Karpas-422 (cell line): ENCODE results near the gene NBPF4. TPM values are rescaled to one million over a fixed set of nuclear protein-coding genes. Genes with fewer than 3 reads are reported as not detected.

ENCODE experiments used
- DNase-seq: peaks from one replicate; pipeline ENCODE4 v3.0.0-alpha.2; 2015
- H2AFZ ChIP-seq: fragments of 200-600 bp; sonication (generic); 2 replicates; pipeline ENCODE4 v1.6.1; 2014; ENCODE audit warnings: antibody characterized with exemption, low read length, mixed read lengths
- H3K27ac ChIP-seq: fragments of 200-600 bp; sonication (generic); 2 replicates; pipeline ENCODE4 v1.5.1; 2014; ENCODE audit warnings: mild to moderate bottlenecking, low read length, moderate library complexity
- H3K27me3 ChIP-seq: fragments of 200-600 bp; sonication (generic); 2 replicates; pipeline ENCODE4 v1.6.1; 2014; ENCODE audit warnings: low read length, mixed read lengths
- H3K36me3 ChIP-seq: fragments of 200-600 bp; sonication (generic); 2 replicates; pipeline ENCODE4 v1.6.1; 2014; ENCODE audit warnings: low read length, mixed read lengths; ENCODE audit not compliant: insufficient read depth
- H3K4me1 ChIP-seq: fragments of 200-600 bp; sonication (generic); 2 replicates; pipeline ENCODE4 v1.6.1; 2014; ENCODE audit warnings: mild to moderate bottlenecking, low read length, mixed read lengths
- H3K4me2 ChIP-seq: fragments of 200-600 bp; sonication (generic); 2 replicates; pipeline ENCODE4 v1.6.1; 2014; ENCODE audit warnings: low read length, low read depth, mild to moderate bottlenecking; ENCODE audit not compliant: poor library complexity, severe bottlenecking
- H3K4me3 ChIP-seq: fragments of 200-600 bp; sonication (generic); 2 replicates; pipeline ENCODE4 v1.5.1; 2014; ENCODE audit warnings: mild to moderate bottlenecking, antibody characterized with exemption, low read length, mixed read lengths
- H3K79me2 ChIP-seq: fragments of 200-600 bp; sonication (generic); 2 replicates; pipeline ENCODE4 v1.6.1; 2014; ENCODE audit warnings: mild to moderate bottlenecking, low read length, mixed read lengths
- H3K9ac ChIP-seq: fragments of 200-600 bp; sonication (generic); 2 replicates; pipeline ENCODE4 v1.6.0; 2014; ENCODE audit warnings: low read length
- H3K9me2 ChIP-seq: fragments of 200-600 bp; sonication (generic), shearing (Covaris generic); replicated peaks from 2 replicates; pipeline ENCODE4 v1.6.0; 2014; ENCODE audit warnings: mild to moderate bottlenecking, low read length, moderate library complexity; ENCODE audit not compliant: insufficient read depth
- H3K9me3 ChIP-seq: fragments of 300-700, 200-600 bp; sonication (generic); 2 replicates; pipeline ENCODE4 v1.6.1; 2014; ENCODE audit warnings: low read length, mixed read lengths
- H4K20me1 ChIP-seq: fragments of 200-600 bp; sonication (generic); 2 replicates; pipeline ENCODE4 v1.6.1; 2014; ENCODE audit warnings: mild to moderate bottlenecking, antibody characterized with exemption, low read length, low read depth; ENCODE audit not compliant: insufficient read depth
- total RNA-seq: library from RNA; depleted of rRNA; stranded (reverse); fragments of >200 nt; shearing (Covaris generic); gene quantifications from 2 replicates; pipeline ENCODE4 v1.2.3, GENCODE V29; 2014; ENCODE audit warnings: low replicate concordance

Gene NBPF4
- total RNA-seq, 1 experiment from 2014 or later, result not detected

- DNase-seq, result peak; percentile 85
- H3K27ac ChIP-seq, result peak overlapping the region; percentile 86
- no peaks in the 10 kb centered on the region for H4K20me1 ChIP-seq
- H3K9ac ChIP-seq, result peak overlapping the region; percentile 96
- peak overlapping the region; percentile 57 for H2AFZ ChIP-seq
- peak overlapping the region; percentile 85 for H3K4me2 ChIP-seq
- no peaks in the 10 kb centered on the region for H3K9me3 ChIP-seq
- peak overlapping the region; percentile 98 for H3K4me3 ChIP-seq
- H3K36me3 ChIP-seq, result 0 out of 2 replicates have a peak, but pooled peaks cover 5% of the 10 kb centered on the region
- no peaks in the 10 kb centered on the region for H3K9me2 ChIP-seq
- peaks cover 38% of the 10 kb centered on the region for H3K4me1 ChIP-seq
- no peaks in the 10 kb centered on the region for H3K27me3 ChIP-seq
- peaks cover 43% of the 10 kb centered on the region for H3K79me2 ChIP-seq
Observed at GRCh38 chr1:108200687-108201051, 43.2 kb downstream of the NBPF4 start.

GRCh38 chr1:108199781-108200686, 43.8 kb downstream of the NBPF4 start, which contains the start of gene SLC25A24:
SLC25A24 (minus strand) TSS chr1:108200343; CDS start chr1:108200138, 205 bp downstream.
- no peaks in the 10 kb centered on the region for H3K9me2 ChIP-seq
- H3K4me1 ChIP-seq, result peaks cover 38% of the 10 kb centered on the region
- H3K4me2 ChIP-seq, result peak within 1 kb of the TSS; percentile 85
- peak within 1 kb of the TSS; percentile 86 for H3K27ac ChIP-seq
- peak within 1 kb of the TSS; percentile 96 for H3K9ac ChIP-seq
- no peaks in the 10 kb centered on the region for H3K27me3 ChIP-seq
- H4K20me1 ChIP-seq, result no peaks in the 10 kb centered on the region
- peaks cover 50% of the 10 kb centered on the region for H3K79me2 ChIP-seq
- H3K4me3 ChIP-seq, result peak within 1 kb of the TSS; percentile 98
- DNase-seq, result peak; percentile 93
- no peaks in the 10 kb centered on the region for H3K9me3 ChIP-seq
- peaks cover 11% of the 10 kb centered on the region; the same call in 1 of the 2 replicates for H3K36me3 ChIP-seq
- peak within 1 kb of the TSS; percentile 84 for H2AFZ ChIP-seq

- H3K4me1 ChIP-seq, result peaks cover 38% of the 10 kb centered on the region
- peak overlapping the region; percentile 96 for H3K9ac ChIP-seq
- 0 out of 2 replicates have a peak overlapping the region, but pooled peaks have one; percentile 32 for H2AFZ ChIP-seq
- H3K9me3 ChIP-seq, result no peaks in the 10 kb centered on the region
- peak overlapping the region; percentile 85 for H3K4me2 ChIP-seq
- peak; percentile 57 for DNase-seq
- H3K79me2 ChIP-seq, result peaks cover 58% of the 10 kb centered on the region
- no peaks in the 10 kb centered on the region for H4K20me1 ChIP-seq
- peak overlapping the region; percentile 98 for H3K4me3 ChIP-seq
- H3K36me3 ChIP-seq, result peaks cover 18% of the 10 kb centered on the region; the same call in 1 of the 2 replicates
- peak overlapping the region; percentile 48 for H3K27ac ChIP-seq
- H3K27me3 ChIP-seq, result no peaks in the 10 kb centered on the region
- no peaks in the 10 kb centered on the region for H3K9me2 ChIP-seq
Observed at GRCh38 chr1:108199201-108199691, 44.6 kb downstream of the NBPF4 start.

GRCh38 chr1:108194051-108194450, 49.8 kb downstream of the NBPF4 start:
- no peaks in the 10 kb centered on the region for H3K9me3 ChIP-seq
- H3K9ac ChIP-seq, result no peak overlapping the region
- no peaks in the 10 kb centered on the region for H3K9me2 ChIP-seq
- peaks cover 83% of the 10 kb centered on the region for H3K79me2 ChIP-seq
- peaks cover 63% of the 10 kb centered on the region for H3K4me1 ChIP-seq
- no peaks in the 10 kb centered on the region for H4K20me1 ChIP-seq
- no peak overlapping the region for H3K4me3 ChIP-seq
- no peak overlapping the region for H3K4me2 ChIP-seq
- H3K27me3 ChIP-seq, result no peaks in the 10 kb centered on the region
- no peak overlapping the region for H3K27ac ChIP-seq
- no peak overlapping the region for H2AFZ ChIP-seq
- peaks cover 28% of the 10 kb centered on the region for H3K36me3 ChIP-seq
- no peak for DNase-seq

DNA sequence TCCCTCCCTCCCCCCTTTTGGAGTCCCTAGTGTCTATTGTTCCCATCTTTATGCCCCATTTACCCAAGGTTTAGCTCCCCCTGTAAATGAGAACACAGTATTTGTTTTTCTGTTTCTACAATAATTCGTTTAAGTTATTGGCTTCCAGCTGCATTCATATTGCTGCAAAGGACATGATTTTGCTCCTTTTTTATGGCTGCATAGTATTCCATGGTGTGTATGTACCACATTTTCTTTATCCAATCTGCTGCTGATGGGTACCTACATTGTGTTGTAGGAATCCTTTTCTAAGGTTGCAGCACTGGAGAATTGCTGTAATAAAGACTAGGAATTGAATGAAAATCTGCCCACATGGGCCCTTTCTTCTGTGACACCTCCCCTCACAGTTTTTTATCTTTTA, 50.5 kb downstream of the NBPF4 start:
- H3K27ac ChIP-seq, result peak overlapping the region; percentile 3; the same call in 1 of the 2 replicates
- H3K79me2 ChIP-seq, result peaks cover 83% of the 10 kb centered on the region
- no peak overlapping the region for H3K9ac ChIP-seq
- no peaks in the 10 kb centered on the region for H3K27me3 ChIP-seq
- DNase-seq, result no peak
- no peak overlapping the region for H3K4me2 ChIP-seq
- H4K20me1 ChIP-seq, result no peaks in the 10 kb centered on the region
- H3K9me3 ChIP-seq, result peaks cover under 1% of the 10 kb centered on the region; the same call in 1 of the 2 replicates
- H3K9me2 ChIP-seq, result no peaks in the 10 kb centered on the region
- H3K36me3 ChIP-seq, result peaks cover 32% of the 10 kb centered on the region
- no peak overlapping the region for H3K4me3 ChIP-seq
- no peak overlapping the region for H2AFZ ChIP-seq
- peaks cover 58% of the 10 kb centered on the region for H3K4me1 ChIP-seq

DNA sequence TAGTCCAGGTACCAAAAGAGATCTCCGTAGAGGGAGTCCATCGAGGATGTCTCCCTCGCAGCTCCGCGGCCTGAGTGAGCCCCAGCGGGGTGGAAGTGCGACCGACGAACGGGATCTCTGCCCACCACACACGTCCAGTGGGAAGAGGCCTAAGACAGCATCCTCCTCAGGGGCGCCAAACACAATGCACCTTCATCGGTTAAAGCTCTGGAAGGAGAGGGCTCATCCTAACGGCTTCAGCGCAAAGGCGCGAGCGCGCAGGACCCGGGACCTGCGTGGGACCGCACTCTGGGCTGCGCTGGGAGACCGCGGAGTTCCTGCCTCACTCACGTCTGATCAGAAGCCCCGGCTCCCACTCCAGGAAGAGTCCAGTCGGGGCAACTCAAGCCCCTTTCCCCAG, 51.3 kb downstream of the NBPF4 start:
- H3K79me2 ChIP-seq, result peaks cover 83% of the 10 kb centered on the region
- no peak overlapping the region for H2AFZ ChIP-seq
- H3K36me3 ChIP-seq, result peaks cover 37% of the 10 kb centered on the region
- H3K4me2 ChIP-seq, result peak overlapping the region; percentile 83
- H3K9me3 ChIP-seq, result peaks cover 6% of the 10 kb centered on the region; the same call in 1 of the 2 replicates
- H3K4me1 ChIP-seq, result peaks cover 51% of the 10 kb centered on the region
- no peak for DNase-seq
- 0 out of 2 replicates have a peak overlapping the region, but pooled peaks have one; percentile 41 for H3K9ac ChIP-seq
- no peaks in the 10 kb centered on the region for H4K20me1 ChIP-seq
- H3K27ac ChIP-seq, result peak overlapping the region; percentile 98
- no peak overlapping the region; the same call in 1 of the 2 replicates for H3K4me3 ChIP-seq
- no peaks in the 10 kb centered on the region for H3K27me3 ChIP-seq
- H3K9me2 ChIP-seq, result no peaks in the 10 kb centered on the region

DNA sequence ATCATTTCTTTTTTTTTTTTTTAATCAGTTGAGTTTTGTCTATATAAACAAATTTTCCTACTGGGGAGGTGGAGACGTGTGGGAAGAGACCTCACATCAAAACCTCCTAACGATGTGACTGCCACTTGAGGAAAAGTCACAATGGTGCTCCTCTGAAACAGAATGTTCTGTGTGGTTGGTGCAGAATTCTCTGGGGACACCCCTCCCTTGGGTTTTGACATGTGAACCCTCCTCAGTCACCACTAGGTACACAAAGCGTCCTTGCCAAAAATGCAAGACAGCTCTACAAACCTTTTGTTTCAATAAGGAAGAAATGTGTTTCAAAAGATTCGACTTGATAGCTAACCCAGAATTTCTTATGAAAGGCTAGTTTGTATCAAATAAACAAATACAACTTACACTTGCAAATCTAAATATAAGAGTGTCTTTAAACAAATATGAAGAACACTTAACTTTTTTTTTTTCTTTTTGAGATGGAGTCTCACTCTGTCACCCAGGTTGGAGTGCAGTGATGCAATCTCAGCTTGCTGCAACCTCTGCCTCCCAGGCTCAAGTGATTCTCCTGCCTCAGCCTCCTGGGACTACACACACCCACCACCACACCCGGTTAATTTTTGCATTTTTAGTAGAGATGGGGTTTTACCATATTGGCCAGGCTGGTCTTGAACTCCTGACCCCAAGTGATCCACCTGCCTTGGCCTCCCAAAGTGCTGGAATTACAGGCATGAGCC, 53.0 kb downstream of the NBPF4 start:
- H2AFZ ChIP-seq, result no peak overlapping the region
- no peaks in the 10 kb centered on the region for H3K27me3 ChIP-seq
- H4K20me1 ChIP-seq, result no peaks in the 10 kb centered on the region
- H3K36me3 ChIP-seq, result peaks cover 33% of the 10 kb centered on the region
- H3K9me3 ChIP-seq, result peaks cover 6% of the 10 kb centered on the region; the same call in 1 of the 2 replicates
- H3K27ac ChIP-seq, result peak overlapping the region; percentile 98
- peaks cover 82% of the 10 kb centered on the region for H3K79me2 ChIP-seq
- peaks cover 41% of the 10 kb centered on the region for H3K4me1 ChIP-seq
- DNase-seq, result peak; percentile 96
- H3K4me2 ChIP-seq, result peak overlapping the region; percentile 83
- H3K4me3 ChIP-seq, result peak overlapping the region; percentile 60
- H3K9me2 ChIP-seq, result no peaks in the 10 kb centered on the region
- peak overlapping the region; percentile 61 for H3K9ac ChIP-seq
